HG02798 (cell line): ENCODE results near the gene TMED9.
"Not testable (repeated sequence)": the region's sequence is repeated elsewhere in the genome, so short reads cannot be mapped to it uniquely, and the experiment has no call there.

ENCODE experiments used
- ATAC-seq: cut with Tn5 transposase; IDR thresholded peaks from one replicate; pipeline ENCODE4 v1.9.1; 2021; ENCODE audit warnings: mild to moderate bottlenecking; ENCODE audit not compliant: unreplicated experiment, poor library complexity

TMED9 gene

DNA sequence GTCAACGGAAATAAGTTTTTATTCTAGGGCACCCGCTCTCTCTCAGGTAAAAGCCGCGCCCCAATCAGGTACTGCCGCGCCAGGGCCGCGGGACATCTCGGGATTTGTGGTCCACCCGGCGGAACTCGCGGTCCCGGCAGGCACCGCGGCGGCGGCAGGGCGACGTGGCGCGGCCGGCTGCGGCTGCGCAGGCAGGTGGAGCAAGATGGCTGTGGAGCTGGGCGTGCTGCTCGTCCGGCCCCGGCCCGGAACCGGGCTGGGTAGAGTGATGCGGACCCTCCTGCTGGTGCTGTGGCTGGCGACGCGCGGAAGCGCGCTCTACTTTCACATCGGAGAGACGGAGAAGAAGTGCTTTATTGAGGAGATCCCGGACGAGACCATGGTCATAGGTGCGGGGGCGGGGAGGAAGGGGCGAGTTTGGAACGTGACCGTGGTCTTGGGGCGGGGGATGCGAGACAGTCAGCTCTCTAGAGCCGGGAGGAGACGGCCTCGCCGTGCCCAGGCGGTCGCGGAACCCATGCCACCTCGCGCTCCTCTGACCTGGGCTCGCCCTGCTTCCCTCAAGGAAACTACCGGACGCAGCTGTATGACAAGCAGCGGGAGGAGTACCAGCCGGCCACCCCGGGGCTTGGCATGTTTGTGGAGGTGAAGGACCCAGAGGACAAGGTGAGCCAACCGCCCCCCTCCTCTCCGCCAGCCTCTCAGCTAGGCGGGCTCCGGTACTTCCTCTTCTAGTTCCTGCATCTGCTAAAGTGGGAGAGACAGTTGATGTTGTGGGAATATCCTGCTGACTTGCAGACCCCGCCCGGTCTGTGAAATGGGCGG is at the start of gene TMED9:
TMED9 (plus strand) TSS at position 194 of the 825 bp plus-strand sequence; CDS start at position 206, 12 bp downstream.
- ATAC-seq, result peak; percentile 97

DNA sequence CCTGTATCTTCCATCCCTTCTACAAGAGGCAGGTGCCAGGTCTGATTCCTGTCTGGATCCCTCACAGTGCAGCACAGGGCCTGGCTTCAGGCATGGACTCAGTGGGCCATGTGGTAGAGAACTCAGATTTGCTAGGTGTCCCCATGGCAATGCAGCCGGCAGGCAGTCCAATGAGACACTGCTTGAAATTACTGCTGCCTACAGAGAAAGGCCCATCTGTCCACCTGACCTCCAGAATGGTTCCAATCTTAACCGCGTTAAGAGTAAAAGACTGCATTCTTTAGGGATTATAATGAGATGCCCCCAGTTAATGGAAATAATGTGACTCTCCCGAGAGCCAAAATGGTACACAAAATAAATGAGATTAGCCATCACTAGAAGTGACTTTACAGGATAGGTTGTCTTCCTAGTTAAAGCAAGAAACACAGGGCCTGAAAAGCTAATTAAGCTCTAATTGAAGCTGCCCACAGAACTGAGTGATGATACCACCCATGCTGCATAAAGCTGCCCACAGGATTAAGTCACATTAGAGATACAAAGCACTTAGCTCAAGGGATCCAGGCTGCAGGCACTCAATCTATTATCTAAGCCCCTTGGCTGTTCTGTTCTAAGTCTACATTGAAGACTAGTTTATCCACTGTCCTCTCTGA is 49.1 kb upstream of the TMED9 start:
- no peak for ATAC-seq

DNA sequence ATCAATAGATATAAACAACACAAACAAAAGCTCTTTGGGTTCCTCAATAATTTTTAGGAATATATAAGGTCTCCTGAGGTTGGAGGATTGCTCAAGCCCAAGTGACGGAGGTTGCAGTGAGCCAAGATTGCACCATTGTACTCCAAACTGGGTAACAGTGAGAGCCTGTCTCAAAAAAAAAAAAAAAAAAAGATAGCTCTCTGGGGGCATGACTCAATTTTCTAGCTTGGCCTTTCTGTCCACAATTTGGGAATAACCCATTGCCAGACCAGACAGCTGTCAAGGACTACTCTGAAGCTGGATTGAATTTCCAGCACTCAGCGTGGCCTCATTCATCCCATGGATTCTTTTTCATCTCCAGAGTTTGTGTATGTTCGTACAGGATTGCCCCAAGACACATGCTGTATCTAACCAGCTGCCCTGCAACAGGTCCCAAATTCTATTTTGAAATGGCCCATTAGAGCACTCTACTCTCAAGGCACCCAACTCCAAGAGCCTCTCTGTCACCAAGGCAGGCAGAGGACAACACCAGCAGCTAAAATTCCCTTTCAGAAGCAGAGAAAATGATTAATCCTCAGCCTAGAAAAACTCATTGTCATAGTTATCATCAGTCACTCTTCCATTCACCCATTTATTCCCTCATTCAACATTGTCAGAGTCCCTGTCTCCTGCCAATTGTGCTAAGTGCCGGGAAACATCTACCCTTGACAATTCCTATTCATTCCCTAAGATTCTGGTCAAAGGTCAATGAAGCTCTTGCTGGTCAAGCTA is 46.3 kb upstream of the TMED9 start:
- no peak for ATAC-seq

DNA sequence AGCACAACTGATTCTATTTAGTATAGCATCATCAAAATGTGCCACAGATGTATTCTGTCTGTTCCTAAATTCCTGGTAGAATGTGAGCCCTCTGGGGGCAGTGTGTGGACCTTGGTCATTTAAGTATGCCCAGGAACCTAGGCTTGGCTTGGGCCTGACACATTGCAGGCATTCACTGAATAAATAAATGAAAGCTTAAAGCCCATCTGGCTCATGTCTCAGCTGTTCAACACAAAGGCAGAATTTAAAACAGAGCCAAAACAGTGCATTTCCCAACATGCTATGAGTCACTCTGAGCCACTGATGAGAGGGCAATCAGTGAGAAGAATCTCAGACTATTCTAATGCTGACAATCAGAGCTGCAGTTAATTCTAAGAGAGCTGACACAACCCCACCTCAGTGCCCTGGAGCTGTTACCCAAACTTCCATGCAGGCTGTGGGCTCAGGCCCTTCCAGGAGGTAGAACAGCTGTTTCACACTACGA is 45.7 kb upstream of the TMED9 start:
- no peak for ATAC-seq

DNA sequence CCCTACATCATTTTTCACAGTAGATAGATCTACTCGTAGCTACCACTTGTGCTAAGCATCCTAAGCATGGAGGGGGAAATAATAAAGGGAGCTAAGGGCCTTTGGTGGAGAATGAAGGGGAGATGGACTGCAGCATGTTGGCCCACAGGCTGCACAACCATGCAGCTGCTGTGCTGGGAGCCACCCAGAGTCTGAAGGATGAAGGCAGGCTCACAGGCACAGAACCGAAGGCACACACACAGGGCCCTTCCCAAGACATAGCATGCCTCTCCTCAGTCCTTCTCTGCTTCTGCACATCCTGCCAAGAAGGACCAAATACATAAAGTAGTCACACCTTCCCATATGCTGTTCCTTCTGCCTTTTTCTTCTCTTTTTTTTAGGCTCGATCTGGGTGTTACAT is 44.3 kb upstream of the TMED9 start:
- ATAC-seq, result no peak

DNA sequence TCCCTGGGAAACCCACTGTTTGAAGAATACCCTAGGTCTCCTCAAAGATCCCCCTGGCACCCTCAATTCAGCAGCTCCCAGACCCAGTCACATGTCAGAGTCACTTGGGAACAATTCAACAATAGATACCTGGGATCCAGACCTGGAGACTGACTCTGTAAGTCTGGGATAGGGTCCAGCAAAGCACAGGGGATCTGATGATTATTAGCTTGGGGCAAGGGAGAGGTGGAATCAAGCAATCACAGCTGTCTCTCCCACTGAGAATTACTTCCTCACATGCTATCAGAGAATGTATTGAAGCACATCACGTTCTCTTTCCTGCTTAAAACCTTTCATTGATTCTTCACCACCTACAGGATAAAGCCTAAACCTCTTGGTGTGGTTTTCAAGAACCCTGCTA is 43.5 kb upstream of the TMED9 start:
- no peak for ATAC-seq

DNA sequence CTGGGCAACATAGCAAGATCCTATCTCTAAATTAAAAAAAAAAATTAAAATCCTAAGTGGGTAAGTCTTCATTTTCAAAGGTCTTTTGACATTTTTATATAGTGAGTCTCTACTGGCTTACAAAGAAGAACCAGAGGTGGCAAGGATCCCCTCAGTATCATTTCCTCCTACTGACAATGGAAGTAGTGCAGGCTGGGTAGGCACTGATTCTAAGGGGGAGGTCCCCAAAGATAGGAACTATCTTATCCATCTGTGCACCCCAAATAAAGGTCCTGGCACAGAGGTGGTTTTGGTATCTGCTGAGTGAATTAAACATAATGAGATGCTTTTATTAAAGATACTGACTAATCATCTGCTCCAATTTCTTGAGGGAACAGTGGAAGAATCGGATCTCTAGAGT is 41.9 kb upstream of the TMED9 start:
- no peak for ATAC-seq

DNA sequence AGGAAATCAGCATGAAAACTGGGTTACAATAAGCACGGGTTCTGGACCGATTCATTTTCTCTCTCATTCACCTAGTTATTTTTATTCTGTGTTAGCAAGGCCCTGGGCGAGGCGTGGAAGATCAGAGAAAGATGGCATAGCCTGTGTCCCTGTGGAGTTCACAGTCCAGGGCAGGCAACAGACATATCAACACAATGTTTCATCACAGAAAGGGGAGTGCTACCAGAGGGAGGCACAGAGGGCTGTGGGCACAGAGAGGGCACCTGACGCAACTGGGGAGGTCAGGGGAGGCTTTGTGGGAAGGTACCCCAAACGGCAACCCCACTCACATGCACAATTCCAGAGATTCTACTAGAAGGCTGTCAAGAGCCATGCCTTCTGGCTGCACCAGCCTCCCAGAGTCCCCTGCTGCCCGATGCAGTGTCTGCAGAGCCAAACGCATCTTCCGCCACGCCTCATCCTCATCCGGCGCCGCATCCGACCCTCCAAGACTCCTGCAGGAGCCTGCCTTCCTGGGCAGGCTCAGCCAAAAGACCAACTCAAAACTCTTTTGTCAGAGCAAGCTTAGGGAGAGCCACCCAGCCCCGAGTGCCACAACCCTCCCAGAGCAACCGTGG is 39.1 kb upstream of the TMED9 start:
- no peak for ATAC-seq

DNA sequence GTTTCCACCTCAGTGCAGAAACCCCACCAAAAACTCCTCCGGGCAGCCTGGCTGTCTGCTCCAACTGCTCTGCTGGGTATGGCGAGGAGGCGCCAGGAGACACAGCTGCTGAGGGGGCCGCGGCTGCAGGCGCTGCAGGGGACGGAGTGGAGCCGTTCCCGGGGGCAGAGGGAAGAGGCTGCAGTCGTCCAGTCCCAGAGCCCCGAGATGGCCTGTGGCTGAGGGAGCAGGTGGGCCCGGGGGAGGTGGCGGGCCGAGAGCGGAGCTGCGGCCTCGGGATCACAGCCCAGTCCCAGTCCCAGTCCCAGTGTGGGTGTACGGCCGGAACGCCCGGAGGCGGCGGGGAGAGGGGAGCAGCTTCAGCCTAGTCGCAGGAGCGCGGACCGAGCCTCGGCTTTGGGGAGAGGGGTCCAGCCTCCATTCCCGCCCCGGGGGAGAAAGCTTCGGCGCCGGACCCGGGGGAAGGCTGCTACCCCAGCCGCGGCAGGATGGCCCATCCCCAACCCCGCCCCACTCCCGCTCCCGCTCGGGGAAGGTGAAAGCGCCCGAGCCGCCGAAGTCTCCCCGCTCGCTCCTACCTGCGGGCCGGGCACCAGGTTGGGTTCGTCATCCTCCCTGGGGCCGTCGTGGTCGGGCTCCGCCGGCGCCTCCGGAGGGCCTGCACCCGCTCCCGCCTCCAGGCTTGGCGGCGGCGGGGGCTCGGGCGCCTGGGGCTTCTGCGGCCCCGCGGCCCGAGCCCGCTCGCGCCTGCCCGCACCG is 38.2 kb upstream of the TMED9 start:
- peak; percentile 37 for ATAC-seq

DNA sequence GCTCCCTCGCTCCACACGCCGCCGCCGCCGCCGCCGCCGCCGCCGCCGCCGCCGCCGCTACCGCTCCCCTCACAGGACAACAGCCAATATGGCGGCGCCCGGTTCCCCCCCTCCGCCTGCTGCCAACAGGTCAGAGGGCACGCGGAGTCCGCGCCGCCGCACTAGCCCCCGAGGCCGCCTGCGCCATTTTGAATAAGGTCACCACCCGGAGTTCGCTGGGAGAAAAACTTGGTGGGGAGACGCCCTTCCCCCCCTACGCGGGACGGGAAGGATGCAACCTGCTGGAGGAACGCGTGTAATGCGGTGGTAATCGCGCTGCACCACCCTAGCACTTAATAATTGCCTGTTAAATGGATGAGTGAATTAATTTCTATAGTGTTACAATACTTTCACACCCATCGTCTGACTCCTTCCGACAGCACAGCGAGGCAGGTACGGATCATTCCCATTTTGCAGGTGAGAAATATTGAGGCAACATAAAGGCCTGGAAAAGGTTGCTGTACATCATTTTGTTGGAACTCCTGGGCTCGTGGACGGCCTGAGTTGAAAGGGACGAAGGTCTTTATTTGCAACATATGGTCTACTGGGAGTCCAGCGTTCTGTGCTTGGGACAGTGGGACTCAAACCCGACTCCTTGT is 37.4 kb upstream of the TMED9 start, which contains the start of gene FAM193B:
FAM193B (minus strand) TSS at position 90 of the 638 bp plus-strand sequence. CDS start 105 bp downstream, outside the sequence.
- ATAC-seq, result peak; percentile 95

DNA sequence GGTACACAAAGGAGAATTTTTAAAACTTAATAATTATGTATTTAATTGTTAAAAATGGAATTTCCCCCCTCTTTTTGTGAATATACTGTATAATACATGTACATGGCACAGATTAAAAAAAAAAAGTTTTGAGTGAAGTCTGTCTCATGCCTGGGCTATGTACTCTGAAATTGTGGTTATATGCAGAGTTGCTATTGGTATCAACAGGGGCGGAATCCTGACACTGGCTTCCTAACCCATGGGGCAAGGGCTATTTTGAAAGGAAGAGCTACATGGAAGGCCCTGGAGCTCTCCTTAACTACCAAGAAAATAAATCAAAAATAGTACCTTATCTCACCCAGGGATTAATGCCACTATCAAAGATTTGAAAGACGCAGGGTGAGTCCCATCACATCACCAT is 36.8 kb upstream of the TMED9 start:
- ATAC-seq, result no peak

DNA sequence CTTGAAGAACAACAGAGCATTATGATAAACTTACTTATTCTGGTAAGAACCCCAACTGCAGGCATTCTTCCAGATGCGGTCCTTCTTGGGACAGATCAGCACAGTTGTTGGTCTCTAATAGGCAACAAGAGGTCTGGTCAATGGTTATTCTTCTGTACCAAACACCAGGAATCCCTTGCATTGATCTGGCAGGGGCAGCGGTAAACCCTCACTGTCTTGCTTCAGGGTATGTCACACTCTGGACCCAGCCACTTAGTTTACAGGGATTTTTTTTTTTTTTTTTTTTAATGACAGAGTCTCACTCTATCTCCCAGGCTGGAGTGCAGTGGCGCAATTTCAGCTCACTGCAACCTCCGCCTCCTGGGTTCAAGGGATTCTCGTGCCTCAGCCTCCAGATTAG is 36.3 kb upstream of the TMED9 start:
- ATAC-seq, result no peak

DNA sequence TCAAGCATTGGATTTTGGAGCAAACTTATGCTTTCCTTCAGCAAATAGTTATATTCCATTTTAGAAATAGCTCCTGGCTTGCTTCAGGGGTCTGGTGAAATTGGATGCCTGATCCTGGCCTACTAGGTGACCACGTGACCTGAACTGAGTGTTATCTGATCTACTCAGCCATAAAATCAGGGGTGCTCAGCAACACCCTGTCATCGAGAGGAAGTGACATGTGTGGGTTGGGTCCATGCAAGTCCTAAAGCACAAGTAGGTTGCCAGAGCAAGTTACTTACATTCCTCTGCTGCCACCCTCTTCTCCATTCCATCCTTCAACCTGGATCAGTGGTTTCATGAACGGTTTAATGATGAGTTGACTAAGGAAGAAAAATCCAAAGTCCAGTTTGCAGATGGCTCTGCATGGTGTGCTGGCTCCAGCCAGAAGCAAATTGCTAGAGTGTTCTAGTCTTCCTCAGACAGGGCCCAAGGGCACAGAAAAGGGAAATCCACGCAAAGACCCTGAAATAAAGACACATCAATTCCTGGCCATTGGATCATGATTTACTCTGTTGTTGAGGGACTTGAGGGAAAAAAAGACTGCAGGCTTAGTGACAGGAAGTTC is 34.9 kb upstream of the TMED9 start:
- ATAC-seq, result no peak

DNA sequence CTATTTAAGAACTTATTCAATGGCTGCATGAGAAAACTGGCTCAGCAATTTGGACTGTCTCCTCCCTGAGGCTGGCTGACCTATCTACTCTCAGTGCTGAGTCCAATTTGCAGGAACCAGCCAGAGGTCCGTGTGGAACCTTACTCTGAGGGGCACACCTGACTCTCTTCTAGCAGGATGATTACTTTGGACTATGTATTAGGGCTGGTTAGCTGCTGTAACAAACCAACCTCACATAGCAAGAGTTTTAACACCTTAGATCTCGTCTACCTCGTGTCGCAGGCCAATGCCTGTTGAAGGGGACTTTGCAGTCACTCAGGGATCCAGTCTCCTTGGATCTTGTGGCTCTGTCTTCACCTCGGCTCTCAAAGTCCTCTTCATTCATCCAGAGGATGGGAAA is 34.2 kb upstream of the TMED9 start:
- no peak for ATAC-seq

DNA sequence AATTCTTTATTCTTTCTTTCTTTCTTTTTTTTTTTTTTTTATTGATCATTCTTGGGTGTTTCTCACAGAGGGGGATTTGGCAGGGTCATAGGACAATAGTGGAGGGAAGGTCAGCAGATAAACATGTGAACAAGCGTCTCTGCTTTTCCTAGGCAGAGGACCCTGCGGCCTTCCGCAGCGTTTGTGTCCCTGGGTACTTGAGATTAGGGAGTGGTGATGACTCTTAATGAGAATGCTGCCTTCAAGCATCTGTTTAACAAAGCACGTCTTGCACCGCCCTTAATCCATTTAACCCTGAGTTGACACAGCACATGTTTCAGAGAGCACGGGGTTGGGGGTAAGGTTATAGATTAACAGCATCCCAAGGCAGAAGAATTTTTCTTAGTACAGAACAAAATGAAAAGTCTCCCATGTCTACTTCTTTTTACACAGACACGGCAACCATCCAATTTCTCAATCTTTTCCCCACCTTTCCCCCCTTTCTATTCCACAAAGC is 32.5 kb upstream of the TMED9 start:
- not testable (repeated sequence) for ATAC-seq

DNA sequence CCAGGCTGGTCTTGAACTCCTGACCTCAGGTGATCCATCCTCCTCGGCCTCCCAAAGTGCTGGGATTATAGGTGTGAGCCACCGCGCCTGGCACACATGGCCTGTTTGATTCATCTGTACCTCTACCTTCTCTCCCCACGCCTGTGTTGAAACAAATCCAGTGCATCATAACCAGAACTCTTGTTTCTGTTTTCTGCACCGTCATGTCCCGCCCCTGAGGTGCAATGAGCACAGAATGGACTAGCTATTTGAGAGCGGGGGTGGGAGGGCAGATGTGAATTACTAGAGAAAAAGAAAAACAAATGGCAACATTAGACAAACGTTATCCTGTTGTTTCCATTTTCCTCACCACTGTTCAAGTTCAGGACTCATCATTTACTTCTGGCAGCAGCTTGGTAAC is 27.0 kb upstream of the TMED9 start:
- no peak for ATAC-seq

DNA sequence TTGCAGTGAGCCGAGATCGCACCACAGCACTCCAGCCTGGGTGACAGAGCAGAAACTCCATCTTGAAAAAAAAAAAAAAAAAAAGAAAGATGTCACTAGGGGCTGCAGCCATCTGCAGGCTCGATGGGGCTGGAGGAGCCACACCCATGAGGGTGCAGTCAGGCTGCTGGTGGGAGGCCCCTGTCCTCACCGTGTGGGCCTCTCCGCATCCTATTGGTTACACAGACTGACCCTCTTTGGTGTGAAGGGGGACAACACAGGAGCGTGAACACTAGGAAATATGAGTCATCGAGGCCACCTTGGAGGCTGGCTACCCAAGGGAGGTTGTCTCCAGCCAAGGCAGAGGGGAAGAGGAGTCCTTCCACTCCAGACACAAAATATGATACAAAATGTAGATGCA is 23.7 kb upstream of the TMED9 start:
- ATAC-seq, result no peak

DNA sequence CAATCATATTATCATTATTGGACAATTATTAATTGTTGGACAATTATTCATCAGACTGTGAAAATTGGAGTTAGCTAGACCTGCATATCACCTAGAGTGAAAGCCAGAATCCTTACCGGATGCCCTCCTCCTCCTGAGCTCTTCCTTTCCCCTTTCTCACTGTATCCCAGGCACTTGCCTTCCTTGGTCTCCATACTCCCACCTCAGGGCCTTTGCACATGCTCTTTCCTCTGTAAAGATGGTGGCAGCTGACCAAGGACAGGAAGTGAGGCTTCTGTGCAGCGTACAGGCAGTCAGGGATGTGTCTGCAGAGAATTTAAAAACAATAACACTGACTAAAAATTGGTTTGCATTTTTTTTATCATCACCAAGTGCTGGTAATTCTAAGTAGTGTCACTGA is 22.1 kb upstream of the TMED9 start:
- ATAC-seq, result no peak

DNA sequence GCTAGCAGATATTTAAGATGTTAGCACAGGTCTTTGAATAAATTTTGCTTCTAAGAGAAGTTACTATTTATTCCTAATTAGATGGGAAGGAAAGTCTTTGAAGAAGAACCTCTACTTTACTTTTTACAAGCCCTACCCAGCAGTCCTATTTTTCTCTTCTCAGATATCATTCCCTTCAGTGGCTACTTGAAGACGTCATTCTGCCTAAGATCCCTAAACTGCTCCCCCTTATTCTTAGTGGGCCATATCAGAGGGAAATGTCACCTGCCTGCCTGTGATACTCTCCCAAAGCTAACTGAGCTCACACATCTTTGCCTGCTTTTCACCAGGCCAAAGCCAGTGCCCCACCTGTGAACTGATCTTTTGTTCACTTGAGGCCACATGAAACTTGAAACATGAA is 16.5 kb upstream of the TMED9 start:
- ATAC-seq, result no peak
